GM19099 (cell line): ENCODE measurements around the gene STK24.

Experiments used
- POLR2A ChIP-seq: IDR thresholded peaks from 3 replicates; pipeline ENCODE4 v1.6.1; 2011; ENCODE audit warnings: low read depth; ENCODE audit not compliant: insufficient read length; ENCODE audit errors: extremely low read depth

STK24 gene

DNA sequence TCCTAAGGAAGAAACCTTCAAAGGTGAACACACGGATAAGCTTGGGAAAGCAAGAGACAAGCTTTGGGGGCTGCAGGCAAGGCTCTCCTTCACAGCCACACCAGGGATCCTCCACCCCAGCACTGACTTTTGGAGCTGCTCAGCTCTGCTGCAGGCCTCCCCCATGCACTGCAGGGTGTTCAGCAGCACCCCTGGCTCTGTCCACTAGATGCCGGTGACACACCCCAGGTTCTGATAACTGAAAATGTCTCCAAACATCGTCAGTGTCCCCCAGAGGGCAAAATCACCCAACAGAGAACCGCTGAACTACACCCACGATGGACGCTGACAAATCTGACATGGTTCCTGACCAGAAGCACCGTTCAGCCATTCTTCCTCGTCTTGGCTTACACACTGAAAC is 90.5 kb downstream of the STK24 start:
- TF ChIP-seq POLR2A = no peak

DNA sequence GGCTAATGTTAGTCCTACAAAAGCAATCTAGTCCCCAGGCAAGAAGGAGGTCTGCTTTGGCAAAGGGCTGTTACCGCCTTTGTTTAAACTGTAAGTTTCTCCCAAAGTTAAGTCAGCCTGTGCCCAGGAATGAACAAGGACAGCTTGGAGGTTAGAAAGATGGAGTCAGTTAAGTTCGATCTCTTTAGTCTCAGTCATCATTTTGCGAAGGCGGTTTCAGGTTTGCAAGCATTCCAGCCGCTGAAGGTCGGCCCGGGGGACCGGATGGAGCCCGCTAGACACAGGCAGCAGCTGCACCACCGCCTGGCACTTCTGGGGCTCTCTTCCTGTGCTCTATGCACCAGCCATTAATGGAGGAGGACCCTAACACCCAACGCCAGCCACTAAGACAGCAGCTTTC is 91.3 kb downstream of the STK24 start:
- TF ChIP-seq POLR2A = no peak

DNA sequence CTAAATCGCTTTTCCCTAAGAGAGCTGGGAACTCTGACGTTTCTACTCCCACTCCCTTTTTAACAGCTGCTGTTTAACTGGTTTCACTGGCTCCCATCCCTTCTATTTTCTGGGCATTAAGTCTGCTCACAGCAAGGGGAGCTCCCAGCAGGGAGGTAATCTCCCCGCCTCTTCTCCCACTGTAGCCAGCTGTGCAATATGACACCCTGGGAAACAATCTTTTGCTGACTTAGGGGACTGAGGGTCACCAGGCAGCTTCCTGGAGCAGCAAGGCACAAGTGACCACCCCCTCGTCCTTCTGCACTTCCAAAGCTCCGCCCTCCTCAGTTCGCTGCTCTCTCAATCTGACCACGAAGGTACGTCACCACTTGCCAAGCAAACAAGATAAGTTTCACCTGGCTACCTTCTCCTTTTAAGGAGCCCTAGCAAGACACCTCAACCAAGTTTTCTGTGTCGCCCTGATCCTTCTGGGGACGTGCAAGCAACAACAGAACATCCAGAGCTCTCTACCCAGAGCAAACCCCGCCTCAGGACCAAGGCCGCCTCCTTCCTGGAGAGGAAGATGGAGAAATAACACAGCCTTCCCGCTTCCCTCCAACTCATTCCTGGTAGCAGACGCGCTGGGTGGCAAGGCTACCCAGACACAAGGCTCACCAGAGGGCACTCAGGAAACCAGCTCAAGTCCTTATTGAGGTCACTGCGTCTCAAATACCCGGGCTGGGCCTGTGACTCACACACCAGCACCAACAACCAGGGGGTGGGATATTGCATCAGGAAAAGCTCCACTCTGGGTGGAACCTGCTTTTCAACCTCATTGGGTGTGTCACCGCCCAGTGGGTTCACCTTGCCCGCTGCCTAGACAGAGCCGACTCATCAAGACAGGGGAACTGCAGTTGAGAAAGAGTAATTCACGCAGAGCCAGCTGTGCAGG is 92.4 kb downstream of the STK24 start:
- TF ChIP-seq POLR2A = no peak

DNA sequence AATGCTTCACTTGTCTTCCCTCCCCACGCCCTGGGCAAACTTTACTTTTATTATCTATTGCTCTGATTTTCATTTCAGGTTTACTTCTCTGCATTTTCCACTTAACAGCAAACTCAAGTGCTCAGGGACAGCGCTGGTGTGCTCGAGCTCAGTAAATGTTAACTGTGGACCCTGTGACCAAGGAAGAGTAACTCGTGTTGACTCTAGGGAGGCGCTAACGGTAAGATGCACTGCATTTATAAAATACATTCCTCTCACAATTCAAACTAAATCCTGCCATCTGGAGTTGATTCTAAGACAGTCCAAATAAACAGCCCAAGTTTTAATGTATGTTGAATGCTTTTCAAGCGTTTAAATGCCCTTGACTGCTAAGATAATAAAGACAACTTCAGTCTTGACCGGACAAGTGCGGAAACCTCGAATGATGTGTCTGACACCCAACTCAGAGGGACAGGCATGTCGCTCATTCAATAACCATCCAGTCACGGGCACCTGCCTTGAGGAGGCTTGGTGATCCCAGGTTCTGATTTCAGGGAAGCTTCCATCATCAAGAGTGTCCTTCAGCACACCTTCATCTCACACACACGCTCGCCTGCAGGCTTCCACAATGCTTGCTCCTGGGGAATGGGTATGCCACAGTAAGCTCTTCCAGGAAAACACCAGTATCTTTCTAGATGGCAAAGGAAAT is 93.2 kb downstream of the STK24 start:
- TF ChIP-seq POLR2A = no peak

DNA sequence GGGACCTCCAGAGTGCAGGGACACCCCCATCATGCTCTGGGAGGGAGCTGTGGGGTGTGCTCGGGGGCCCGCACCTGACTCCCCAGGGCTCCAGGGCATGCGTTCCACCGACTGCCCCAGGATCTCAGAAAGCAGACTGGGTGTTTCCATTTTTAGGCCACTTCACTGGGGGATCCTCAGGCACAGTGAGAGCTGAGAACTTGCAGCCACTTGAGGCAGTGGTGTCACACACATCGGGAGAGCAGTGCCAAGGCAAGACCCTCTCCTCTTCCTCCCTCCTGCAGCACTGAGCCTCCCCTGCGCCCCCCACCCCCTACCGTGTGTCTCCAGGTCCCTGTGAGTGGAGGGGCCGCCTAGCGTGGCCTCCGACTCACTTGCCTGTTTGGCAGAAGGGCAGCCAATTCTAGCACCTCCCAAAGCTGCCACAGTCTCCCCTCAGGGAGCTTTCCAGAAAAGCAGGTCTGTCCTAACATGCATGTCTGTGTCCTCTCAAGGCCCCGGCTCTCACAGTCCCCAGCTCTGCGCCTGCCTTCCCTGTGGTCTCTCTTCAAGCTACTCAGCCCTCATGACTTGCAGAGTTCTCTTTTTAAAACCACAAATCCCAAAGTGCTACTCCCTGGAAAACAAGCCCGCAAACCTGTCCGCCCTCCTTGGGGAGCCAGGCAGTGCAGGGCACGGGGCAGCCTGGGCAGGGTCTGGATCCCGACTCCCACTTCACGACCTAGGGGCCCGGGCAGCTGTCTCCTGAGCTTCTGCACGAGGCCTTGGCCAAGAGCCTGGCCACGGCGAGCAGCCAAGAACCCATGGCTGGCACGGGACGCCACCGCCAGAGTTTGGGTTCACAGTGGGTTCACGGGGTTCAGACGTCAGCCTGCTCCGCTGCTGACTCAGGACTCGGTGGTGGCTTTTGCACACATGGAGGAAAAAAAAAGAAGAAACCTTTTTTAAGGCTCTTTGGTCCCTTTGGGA is 94.1 kb downstream of the STK24 start:
- no peak for TF ChIP-seq POLR2A

DNA sequence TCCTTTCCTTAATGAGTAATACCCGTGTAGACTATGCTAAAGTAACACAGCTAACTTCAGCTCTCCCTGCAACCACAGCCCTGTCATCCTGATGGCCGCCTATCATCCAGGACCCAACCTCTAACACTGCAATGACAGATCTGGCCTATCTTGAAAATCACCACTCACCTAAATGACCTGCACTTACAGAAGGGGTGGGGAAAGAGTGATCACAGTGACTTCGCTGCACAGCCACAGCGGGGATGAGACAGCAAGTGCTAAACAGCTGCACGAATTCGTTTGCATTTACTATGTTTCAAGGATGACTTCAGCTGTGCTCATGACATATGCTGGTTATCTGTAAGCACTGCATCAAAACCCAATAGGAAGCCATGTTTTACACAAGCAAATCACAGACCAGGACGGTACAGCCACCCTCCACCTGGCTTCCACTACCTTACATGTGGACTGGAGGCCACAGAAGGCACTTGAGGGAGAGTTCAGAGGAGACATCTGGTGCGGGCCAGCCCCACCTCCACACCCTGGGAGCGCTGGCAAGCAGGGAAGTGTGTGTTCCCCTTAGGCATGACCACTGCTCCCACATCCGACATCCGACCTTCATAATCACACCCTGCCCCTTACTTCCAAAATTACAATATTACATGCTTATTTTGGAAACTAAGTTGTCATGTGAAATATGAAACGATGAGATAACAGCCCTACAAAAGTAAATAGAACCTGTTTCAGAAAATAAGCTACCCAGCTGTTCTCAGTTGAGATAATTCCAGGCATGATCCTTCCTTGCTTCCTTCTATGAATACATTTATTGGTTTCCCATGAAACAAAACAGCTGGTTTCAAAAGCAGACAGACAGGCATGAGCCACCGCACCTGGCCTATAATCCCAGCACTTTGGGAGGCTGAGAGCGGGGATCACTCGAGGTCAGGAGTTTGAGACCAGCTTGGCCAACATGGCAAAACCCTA is 95.7 kb downstream of the STK24 start:
- TF ChIP-seq POLR2A = no peak

DNA sequence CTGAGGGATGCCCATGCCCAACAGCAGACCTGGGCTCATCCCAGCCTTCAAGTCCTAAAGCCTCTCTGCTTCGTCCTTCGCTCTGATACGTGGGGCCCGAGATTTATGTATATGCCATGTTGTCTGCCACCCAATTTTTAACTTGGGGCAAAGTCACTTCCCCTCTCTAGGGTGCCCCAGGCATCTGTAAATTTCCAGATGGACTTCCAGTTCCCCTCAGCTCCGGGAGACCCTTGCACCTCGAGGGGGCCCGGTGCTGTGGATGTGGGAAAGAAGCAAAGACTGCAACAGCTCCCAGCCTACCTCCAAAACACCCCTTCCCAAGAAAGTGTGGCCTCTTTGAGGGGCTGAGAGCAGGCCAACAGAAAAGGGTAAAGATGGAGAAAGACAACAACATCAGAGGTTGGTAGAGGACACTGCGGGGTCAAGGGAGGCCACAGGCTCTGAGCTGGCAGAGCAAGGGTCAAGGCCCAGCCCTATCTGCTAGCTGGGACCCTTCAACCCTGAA is 97.4 kb downstream of the STK24 start:
- TF ChIP-seq POLR2A = no peak

DNA sequence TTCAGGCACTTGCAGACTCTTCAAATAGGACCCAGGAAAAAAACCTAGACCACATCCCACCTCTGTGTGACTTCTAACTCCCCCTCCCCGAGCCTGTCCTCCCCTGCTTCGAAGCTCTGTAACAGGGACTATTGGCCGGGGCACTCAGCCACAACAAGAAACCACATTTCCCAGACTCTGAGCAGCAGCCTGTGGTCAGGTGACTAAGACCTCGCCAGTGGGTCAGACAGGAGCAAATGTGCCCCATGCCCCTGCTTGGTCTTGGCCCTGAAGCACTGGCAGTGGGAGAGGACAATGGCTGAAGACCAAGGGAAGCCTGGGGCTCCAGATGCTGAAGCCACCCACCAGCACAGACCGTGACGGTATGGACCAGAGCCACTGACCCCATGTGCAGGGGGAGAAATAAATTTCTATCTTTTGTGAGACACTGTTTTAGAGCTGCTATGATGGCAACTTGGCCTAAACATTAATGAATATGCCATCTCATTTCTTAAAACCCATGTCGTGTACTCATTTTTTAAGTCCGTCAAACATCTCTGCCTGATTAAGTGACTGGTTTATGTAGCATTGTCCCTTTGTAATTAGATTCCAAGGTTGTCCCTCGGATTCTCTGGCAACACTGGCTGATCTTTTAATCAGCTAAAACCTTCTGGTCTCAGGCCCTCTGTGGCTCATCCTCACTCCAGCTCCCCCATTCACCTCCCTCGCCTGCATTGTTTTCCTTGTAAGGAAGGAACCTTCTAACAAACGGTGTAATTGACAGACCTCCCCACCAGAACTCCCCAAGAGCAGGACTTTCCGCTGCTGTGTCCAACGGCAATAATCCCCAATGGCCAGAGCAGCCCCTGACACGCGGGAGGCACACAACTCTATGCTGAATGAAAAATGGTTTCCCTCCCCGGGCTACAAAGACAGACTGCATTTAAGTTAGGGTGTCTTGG is 98.4 kb downstream of the STK24 start:
- TF ChIP-seq POLR2A = no peak

DNA sequence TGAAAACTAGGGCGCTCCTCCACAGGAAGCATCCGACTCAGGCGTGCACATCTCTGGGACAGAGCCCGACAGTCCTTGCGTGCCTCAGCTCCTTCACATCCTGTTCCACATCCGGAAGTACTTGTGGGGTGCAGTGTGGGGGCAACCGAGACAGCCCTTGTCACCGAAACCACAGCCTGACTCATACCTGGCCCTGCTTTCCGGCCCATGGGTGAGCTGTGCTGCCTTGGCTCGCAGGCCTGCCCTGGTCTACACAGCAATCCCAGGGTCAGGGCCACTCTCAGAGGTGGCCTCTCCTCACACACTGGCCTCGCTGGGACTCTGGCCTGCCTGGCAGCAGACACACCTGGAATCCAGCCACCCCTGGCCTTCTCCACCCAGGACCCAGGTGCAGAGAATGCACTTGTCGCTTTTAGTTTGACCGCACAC is 100.4 kb downstream of the STK24 start:
- no peak for TF ChIP-seq POLR2A

DNA sequence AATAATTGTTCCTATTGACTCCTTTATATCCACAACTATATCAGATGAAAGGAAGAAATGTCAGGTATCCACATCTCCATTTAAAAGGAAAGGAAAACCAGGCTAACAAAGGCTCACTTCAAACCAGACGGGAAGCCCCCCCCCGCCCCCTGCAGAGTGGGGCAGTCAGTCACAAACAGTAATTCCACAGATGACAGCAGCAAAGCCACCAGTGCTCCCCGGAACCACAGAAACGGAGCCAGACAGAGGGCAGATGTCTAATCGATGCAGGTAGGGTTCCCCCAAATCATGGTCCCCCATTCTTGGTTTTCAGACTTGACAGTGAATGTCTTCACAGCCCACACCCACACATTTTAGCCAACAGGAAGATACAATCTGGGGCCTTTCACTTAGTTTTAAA is 100.8 kb downstream of the STK24 start:
- no peak for TF ChIP-seq POLR2A

DNA sequence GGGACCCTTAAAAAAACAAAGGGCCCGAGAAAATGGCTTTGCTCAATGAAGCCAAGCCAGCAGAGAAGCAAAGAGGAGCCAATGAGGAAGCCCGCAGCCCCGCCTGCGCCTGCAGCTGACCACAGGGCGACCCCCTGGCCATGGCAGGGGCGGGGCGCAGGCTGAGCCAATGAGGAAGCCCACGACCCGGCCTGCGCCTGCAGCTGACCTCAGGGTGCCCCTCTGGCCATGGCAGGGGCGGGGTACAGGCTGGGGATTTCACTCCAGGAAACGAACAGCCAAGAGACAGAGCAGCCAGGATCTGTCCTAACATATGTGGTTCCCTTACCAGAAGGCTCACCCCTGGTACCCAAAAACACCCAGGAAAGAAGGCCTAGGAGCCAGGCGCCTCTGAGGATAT is 101.4 kb downstream of the STK24 start:
- no peak for TF ChIP-seq POLR2A

DNA sequence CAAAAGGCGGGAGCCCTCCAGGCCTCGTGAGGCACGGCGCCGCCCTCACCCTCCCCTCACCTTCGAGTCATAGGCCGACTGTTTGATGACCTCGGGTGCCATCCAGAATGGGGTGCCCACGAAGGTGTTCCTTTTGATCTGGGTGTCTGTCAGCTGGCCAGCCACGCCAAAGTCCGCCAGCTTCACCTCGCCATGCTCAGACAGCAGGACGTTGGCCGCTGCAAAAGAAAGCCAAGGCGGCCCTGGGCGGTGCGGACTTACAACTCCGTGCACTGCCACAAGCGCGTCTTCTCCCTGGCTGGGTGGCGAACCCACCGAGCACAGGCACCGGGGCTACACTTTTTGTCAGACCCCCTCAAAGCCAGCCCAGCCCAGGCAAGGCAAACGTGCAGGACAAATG is 102.1 kb downstream of the STK24 start:
- TF ChIP-seq POLR2A = no peak

DNA sequence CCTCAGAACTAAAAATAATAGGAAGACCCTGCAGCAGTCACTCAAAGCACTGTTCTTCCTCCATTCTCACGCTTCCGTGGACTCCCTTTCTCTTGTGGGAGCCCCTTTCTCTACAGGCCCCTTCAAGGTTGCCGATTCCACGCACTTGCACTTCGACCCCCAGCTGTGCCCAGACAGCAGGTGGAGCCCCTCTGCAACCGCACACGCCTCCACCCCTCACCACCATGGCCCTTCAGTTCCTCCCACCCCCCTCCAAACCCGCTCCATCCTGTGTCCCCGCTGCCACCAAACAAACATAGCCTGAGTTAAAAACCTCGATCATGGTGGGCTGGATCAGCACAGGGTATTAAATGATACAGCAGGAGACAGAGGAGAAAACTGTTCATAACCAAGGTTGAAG is 102.6 kb downstream of the STK24 start:
- no peak for TF ChIP-seq POLR2A
